HCT116 (cell line): ENCODE results near the gene PYDC1. TPM values are rescaled to one million over a fixed set of nuclear protein-coding genes. Genes with fewer than 3 reads are reported as not detected.

Experiments
- ATAC-seq: fragments of 200-7000 bp; cut with Tn5 transposase; 2 replicates; pipeline ENCODE4 v1.9.1; 2020; ENCODE audit warnings: mild to moderate bottlenecking, moderate library complexity
- BruUV-seq: library from RNA; stranded (reverse); fragments of 400-500 nt; replicated peaks from 2 replicates; lab custom pipeline; 2021; lab: Mats Ljungman, UMichigan
- CTCF ChIA-PET: fragments of 300-600 bp; sonication (Branson Sonifier 250); formaldehyde crosslinking; loops from one replicate; lab custom pipeline; 2021; ENCODE audit warnings: antibody characterized with exemption; lab: Charles Lee
- POLR2A ChIA-PET: fragments of 300-600, 350-600 bp; sonication (Branson Sonifier 250); formaldehyde crosslinking; loops from one replicate; lab custom pipeline; 2021; ENCODE audit warnings: antibody characterized with exemption; lab: Charles Lee
- RAD21 ChIA-PET, 2 experiments: fragments of 300-600 bp; sonication (Branson Sonifier 250); formaldehyde crosslinking; loops; one replicate each; lab custom pipeline; 2023; ENCODE audit warnings: low total read pairs in 2 of 2; ENCODE audit not compliant: uncharacterized antibody in 2 of 2, unreplicated experiment in 2 of 2, low non-redundant PET in 1 of 2; lab: Charles Lee
- DNase-seq: peaks from one replicate; pipeline ENCODE4 v3.0.0-alpha.2; 2010; ENCODE audit warnings: low read depth, low spot score
- H2AFZ ChIP-seq: fragments of 200-600 bp; shearing (Covaris generic), sonication (generic); 2 replicates; pipeline ENCODE4 v1.6.1; 2017; ENCODE audit warnings: low read depth, mixed run types, mixed read lengths, antibody characterized with exemption, low read length; ENCODE audit not compliant: poor library complexity, severe bottlenecking
- H3K27ac ChIP-seq: 2 replicates; pipeline ENCODE4 v1.5.1; 2012; ENCODE audit warnings: low read depth, low read length
- H3K27me3 ChIP-seq: fragments of 200-600 bp; sonication (generic); 2 replicates; pipeline ENCODE4 v1.6.1; 2016; ENCODE audit warnings: mixed run types, low read length, mixed read lengths; ENCODE audit not compliant: insufficient read depth
- H3K36me3 ChIP-seq, 2 experiments: fragments of 200-500 bp in 1 of 2; fragments of 200-600 bp in 1 of 2; sonication (Bioruptor generic) in 1 of 2; sonication (generic) in 1 of 2; 2 replicates each; pipeline versions ENCODE4 v1.5.1 to v1.6.1; 2014 to 2016; ENCODE audit warnings: low read length in 2 of 2, inconsistent platforms in 1 of 2, mixed read lengths in 1 of 2, mixed run types in 1 of 2; ENCODE audit not compliant: insufficient read depth in 2 of 2, control insufficient read depth in 1 of 2
- H3K4me1 ChIP-seq, 2 experiments: fragments of 200-600 bp in 1 of 2; sonication (generic) in 1 of 2; 2 replicates each; pipeline versions ENCODE4 v1.5.1 to v1.6.1; 2012 to 2017; ENCODE audit warnings: low read length in 2 of 2, inconsistent platforms in 1 of 2, mild to moderate bottlenecking in 1 of 2, mixed read lengths in 1 of 2, mixed run types in 1 of 2, moderate library complexity in 1 of 2; ENCODE audit not compliant: insufficient read depth in 2 of 2, control insufficient read depth in 1 of 2
- H3K4me2 ChIP-seq: fragments of 200-600 bp; sonication (generic); 2 replicates; pipeline ENCODE4 v1.6.1; 2017; ENCODE audit warnings: mixed run types, low read length, mixed read lengths
- H3K4me3 ChIP-seq, 2 experiments: fragments of 200-600 bp in 1 of 2; sonication (generic) in 1 of 2; replicated peaks in 1 of 2; 2 replicates each; pipeline ENCODE4 v1.5.1; 2011 to 2016; ENCODE audit warnings: low read length in 2 of 2, control low read depth in 1 of 2, low read depth in 1 of 2, mild to moderate bottlenecking in 1 of 2, mixed read lengths in 1 of 2, mixed run types in 1 of 2
- H3K79me2 ChIP-seq: fragments of 200-600 bp; sonication (generic); 2 replicates; pipeline ENCODE4 v1.6.1; 2017; ENCODE audit warnings: mild to moderate bottlenecking, mixed run types, low read length, moderate library complexity, mixed read lengths; ENCODE audit not compliant: insufficient read depth
- H3K9ac ChIP-seq: fragments of 200-600 bp; sonication (generic); 2 replicates; pipeline ENCODE4 v1.6.1; 2016; ENCODE audit warnings: low read length, mixed read lengths
- H3K9me2 ChIP-seq: fragments of 200-600 bp; sonication (generic), shearing (Covaris generic); 2 replicates; pipeline ENCODE4 v1.6.1; 2017; ENCODE audit warnings: mixed run types, mild to moderate bottlenecking, moderate library complexity; ENCODE audit not compliant: insufficient read depth
- H3K9me3 ChIP-seq, 2 experiments: fragments of 200-500 bp in 1 of 2; fragments of 200-600 bp in 1 of 2; sonication (Bioruptor generic) in 1 of 2; sonication (generic) in 1 of 2; 2 replicates each; pipeline ENCODE4 v1.6.1; 2014 to 2017; ENCODE audit warnings: low read length in 2 of 2, mixed read lengths in 2 of 2, inconsistent platforms in 1 of 2, low read depth in 1 of 2, mild to moderate bottlenecking in 1 of 2, mixed run types in 1 of 2, moderate library complexity in 1 of 2; ENCODE audit not compliant: control insufficient read depth in 1 of 2, insufficient read depth in 1 of 2
- H4K20me1 ChIP-seq: fragments of 200-600 bp; sonication (generic), shearing (Covaris generic); 2 replicates; pipeline ENCODE4 v1.6.1; 2017; ENCODE audit warnings: mixed run types, mild to moderate bottlenecking, moderate library complexity; ENCODE audit not compliant: insufficient read depth
- MAX ChIP-seq: IDR thresholded peaks from 2 replicates; pipeline ENCODE4 v1.6.1; 2012
- REST ChIP-seq: IDR thresholded peaks from 2 replicates; pipeline ENCODE4 v1.6.1; 2012; ENCODE audit warnings: low read depth
- SIN3A ChIP-seq: IDR thresholded peaks from 2 replicates; pipeline ENCODE4 v1.6.1; 2012; ENCODE audit warnings: low read depth
- ZFX ChIP-seq: fragments of 450-650 bp; IDR thresholded peaks from 2 replicates; pipeline ENCODE4 v1.6.1; 2017
- intact Hi-C: fragments of 100-400 bp; cut with micrococcal nuclease; formaldehyde crosslinking; loops from 2 replicates; pipeline ENCODE4 v1.10.0; 2022
- total RNA-seq: library from RNA; stranded (reverse); gene quantifications from one replicate; pipeline ENCODE4 v1.2.1, GENCODE V29; 2021; ENCODE audit not compliant: unreplicated experiment

Gene PYDC1
- total RNA-seq, 1 experiment from 2014 or later: not detected

GRCh38 chr16:31214708-31215286, 2.1 kb downstream of the PYDC1 start:
- intact Hi-C loops: loop anchor here (5.0 to 10.0 kb wide), 2 partner anchors 168 to 240 kb away; partner anchors contain the start of gene ARMC5
- ATAC-seq: peak; percentile 56
- H3K36me3 ChIP-seq: no peaks in the 10 kb centered on the region; a peak in 1 of 4 replicates
- no peaks in the 10 kb centered on the region for H3K9me3 ChIP-seq
- ChIA-PET CTCF (no interaction called here), POLR2A (interaction anchor here (1.0 to 1.9 kb wide), 4 partner anchors 11 to 199 kb away, joined by 3 to 13 read pairs (median 4); partner anchors contain the start of genes FUS, ZNF646 and ZNF668), RAD21 (interaction anchor here in 1 of 2 experiments (0.6 kb wide), 1 partner anchor 55 kb away, joined by 3 read pairs; no protein-coding TSS in a partner anchor)
- peaks cover 41% of the 10 kb centered on the region for H3K79me2 ChIP-seq
- peak overlapping the region; percentile 89 to 96 for H3K4me3 ChIP-seq
- H3K27ac ChIP-seq: peak overlapping the region; percentile 95
- no peaks in the 10 kb centered on the region for H3K27me3 ChIP-seq
- BruUV-seq: no TSS peak
- TF ChIP-seq MAX (peak; percentile 86), ZFX (peak; percentile 94), SIN3A (peak; percentile 45; the same call in 1 of the 2 replicates), REST (no peak)
- H3K4me1 ChIP-seq: peaks cover 9 to 33% of the 10 kb centered on the region in 2 experiments
- H3K9me2 ChIP-seq: no peaks in the 10 kb centered on the region
- DNase-seq: no peak
- H3K9ac ChIP-seq: peak overlapping the region; percentile 89
- H2AFZ ChIP-seq: no peak overlapping the region
- no peaks in the 10 kb centered on the region for H4K20me1 ChIP-seq
- peak overlapping the region; percentile 100 for H3K4me2 ChIP-seq
